Measurements from ENCODE around the gene RPS27.

DNA sequence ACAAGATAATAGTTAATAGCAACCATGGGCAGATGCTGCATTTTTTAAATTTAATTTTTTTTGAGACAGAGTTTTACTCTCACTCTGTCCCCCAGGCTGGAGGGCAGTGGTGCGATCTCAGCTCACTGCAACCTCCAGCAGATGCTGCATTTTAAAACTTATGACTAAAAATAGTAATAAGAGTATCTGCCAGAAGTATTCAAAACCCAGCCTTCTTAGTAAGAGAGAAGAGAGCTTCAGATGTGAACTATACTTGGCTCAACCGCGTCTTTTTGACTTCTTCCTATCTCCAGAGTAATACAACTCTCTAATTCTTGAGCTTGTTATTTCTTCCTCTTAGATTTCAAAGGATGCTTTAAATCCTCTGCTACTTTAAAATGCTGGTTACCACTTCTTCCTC is 4.6 kb downstream of the RPS27 start:
- TF ChIP-seq EP300 (IDR thresholded peaks at IDR 0.05) = no peak
- TF ChIP-seq ZFP36 (IDR thresholded peaks at IDR 0.05; ENCODE audit: borderline replicate concordance, partially characterized antibody) = no peak
- TF ChIP-seq BHLHE40 (IDR thresholded peaks at IDR 0.05; ENCODE audit: low read depth, low read length) = no peak
- TF ChIP-seq, protein P1, sequence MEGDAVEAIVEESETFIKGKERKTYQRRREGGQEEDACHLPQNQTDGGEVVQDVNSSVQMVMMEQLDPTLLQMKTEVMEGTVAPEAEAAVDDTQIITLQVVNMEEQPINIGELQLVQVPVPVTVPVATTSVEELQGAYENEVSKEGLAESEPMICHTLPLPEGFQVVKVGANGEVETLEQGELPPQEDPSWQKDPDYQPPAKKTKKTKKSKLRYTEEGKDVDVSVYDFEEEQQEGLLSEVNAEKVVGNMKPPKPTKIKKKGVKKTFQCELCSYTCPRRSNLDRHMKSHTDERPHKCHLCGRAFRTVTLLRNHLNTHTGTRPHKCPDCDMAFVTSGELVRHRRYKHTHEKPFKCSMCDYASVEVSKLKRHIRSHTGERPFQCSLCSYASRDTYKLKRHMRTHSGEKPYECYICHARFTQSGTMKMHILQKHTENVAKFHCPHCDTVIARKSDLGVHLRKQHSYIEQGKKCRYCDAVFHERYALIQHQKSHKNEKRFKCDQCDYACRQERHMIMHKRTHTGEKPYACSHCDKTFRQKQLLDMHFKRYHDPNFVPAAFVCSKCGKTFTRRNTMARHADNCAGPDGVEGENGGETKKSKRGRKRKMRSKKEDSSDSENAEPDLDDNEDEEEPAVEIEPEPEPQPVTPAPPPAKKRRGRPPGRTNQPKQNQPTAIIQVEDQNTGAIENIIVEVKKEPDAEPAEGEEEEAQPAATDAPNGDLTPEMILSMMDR (IDR thresholded peaks at IDR 0.05) = no peak
- TF ChIP-seq CHD2 (IDR thresholded peaks at IDR 0.05; ENCODE audit: low read length, partially characterized antibody) = no peak
- no peak for TF ChIP-seq RAD21 (conservative IDR thresholded peaks at IDR 0.05 in 1 of 2, IDR thresholded peaks at IDR 0.05 in 1 of 2)
- TF ChIP-seq JUNB (IDR thresholded peaks at IDR 0.05) = no peak
- TF ChIP-seq, protein P2, sequence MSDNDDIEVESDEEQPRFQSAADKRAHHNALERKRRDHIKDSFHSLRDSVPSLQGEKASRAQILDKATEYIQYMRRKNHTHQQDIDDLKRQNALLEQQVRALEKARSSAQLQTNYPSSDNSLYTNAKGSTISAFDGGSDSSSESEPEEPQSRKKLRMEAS (IDR thresholded peaks at IDR 0.05) = no peak
- TF ChIP-seq NR3C1 (IDR thresholded peaks at IDR 0.05) = no peak
- TF ChIP-seq MYC (IDR thresholded peaks at IDR 0.05; ENCODE audit: borderline replicate concordance, low read length) = no peak
- TF ChIP-seq SREBF2 (IDR thresholded peaks at IDR 0.05) = no peak
- no peak for TF ChIP-seq HDAC2 (IDR thresholded peaks at IDR 0.05)
- TF ChIP-seq, protein P3, sequence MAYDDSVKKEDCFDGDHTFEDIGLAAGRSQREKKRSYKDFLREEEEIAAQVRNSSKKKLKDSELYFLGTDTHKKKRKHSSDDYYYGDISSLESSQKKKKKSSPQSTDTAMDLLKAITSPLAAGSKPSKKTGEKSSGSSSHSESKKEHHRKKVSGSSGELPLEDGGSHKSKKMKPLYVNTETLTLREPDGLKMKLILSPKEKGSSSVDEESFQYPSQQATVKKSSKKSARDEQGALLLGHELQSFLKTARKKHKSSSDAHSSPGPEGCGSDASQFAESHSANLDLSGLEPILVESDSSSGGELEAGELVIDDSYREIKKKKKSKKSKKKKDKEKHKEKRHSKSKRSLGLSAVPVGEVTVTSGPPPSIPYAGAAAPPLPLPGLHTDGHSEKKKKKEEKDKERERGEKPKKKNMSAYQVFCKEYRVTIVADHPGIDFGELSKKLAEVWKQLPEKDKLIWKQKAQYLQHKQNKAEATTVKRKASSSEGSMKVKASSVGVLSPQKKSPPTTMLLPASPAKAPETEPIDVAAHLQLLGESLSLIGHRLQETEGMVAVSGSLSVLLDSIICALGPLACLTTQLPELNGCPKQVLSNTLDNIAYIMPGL (CRISPR knock-in tag; IDR thresholded peaks at IDR 0.05; ENCODE audit: borderline replicate concordance) = no peak
